Stimulated activated CD4-positive, alpha-beta T cell treated with anti-CD3 and anti-CD28 coated beads, Interleukin-1b, Interleukin-23, amount 100 ng/mL, for 48 hours (primary cell): ENCODE data around the gene DST.
"Not testable (repeated sequence)": the region's sequence is repeated elsewhere in the genome, so short reads cannot be mapped to it uniquely, and the experiment has no call there.

Source experiments
- DNase-seq: peaks from one replicate; pipeline ENCODE4 v3.0.0-alpha.2; 2020

The DST gene

GRCh38 chr6:56562730-56563129 is 80.0 kb downstream of the DST start:
- not testable (repeated sequence) for DNase-seq

GRCh38 chr6:56556751-56557540 is 85.7 kb downstream of the DST start:
- no peak for DNase-seq

- no peak for DNase-seq
These were observed 87.2 kb downstream of the DST start for GRCh38 chr6:56555438-56555872.

- DNase-seq = no peak
These were observed 90.2 kb downstream of the DST start for GRCh38 chr6:56552187-56553130.

- no peak for DNase-seq
These were observed 91.1 kb downstream of the DST start for GRCh38 chr6:56551409-56552120.

GRCh38 chr6:56550301-56550700 is 92.4 kb downstream of the DST start:
- DNase-seq = no peak

- no peak for DNase-seq
These were observed 93.7 kb downstream of the DST start for GRCh38 chr6:56549014-56549413.

- no peak for DNase-seq
These were observed 95.0 kb downstream of the DST start for GRCh38 chr6:56547687-56548086.

GRCh38 chr6:56542364-56543331 is 100.0 kb downstream of the DST start:
- peak; percentile 79 for DNase-seq

GRCh38 chr6:56541741-56542360 is 100.8 kb downstream of the DST start:
- no peak for DNase-seq

GRCh38 chr6:56541030-56541600 is 101.6 kb downstream of the DST start:
- no peak for DNase-seq

- DNase-seq = no peak
These were observed 102.3 kb downstream of the DST start for GRCh38 chr6:56540232-56541029.

- DNase-seq = no peak
These were observed 103.1 kb downstream of the DST start for GRCh38 chr6:56539527-56540105.

GRCh38 chr6:56538851-56539250 is 103.8 kb downstream of the DST start:
- no peak for DNase-seq

GRCh38 chr6:56537223-56537770 is 105.4 kb downstream of the DST start:
- no peak for DNase-seq

- no peak for DNase-seq
These were observed 106.2 kb downstream of the DST start for GRCh38 chr6:56536536-56536935.

GRCh38 chr6:56535626-56536025 is 107.1 kb downstream of the DST start:
- DNase-seq = no peak

- DNase-seq = no peak
These were observed 107.8 kb downstream of the DST start for GRCh38 chr6:56534680-56535419.
